Right atrium auricular region (tissue), 2 donors: ENCODE measurements around the gene KRTAP10-5. TPM values are rescaled to one million over a fixed set of nuclear protein-coding genes. Genes with fewer than 3 reads are reported as not detected.
"Not testable (repeated sequence)": the region's sequence is repeated elsewhere in the genome, so short reads cannot be mapped to it uniquely, and the experiment has no call there.

Experiments used
- DNase-seq: peaks from one replicate; pipeline ENCODE4 v3.0.0-alpha.2; 2019; ENCODE audit warnings: low spot score
- H3K27ac ChIP-seq, 2 donors: fragments of 200-600 bp; sonication (generic); 1 replicate in 1 of 2; 2 replicates in 1 of 2; pipeline ENCODE4 v1.5.1; 2016 to 2019
- H3K27me3 ChIP-seq, 2 donors: fragments of 200-600 bp; sonication (generic); one replicate each; pipeline versions ENCODE4 v1.5.1 to v1.6.0; 2017 to 2019
- H3K36me3 ChIP-seq: fragments of 200-600 bp; sonication (generic); one replicate; pipeline ENCODE4 v1.5.1; 2016
- H3K4me1 ChIP-seq, 2 donors: fragments of 200-600 bp; sonication (generic); one replicate each; pipeline versions ENCODE4 v1.5.1 to v1.6.0; 2017 to 2019
- H3K4me3 ChIP-seq, 2 donors: fragments of 200-600 bp; sonication (generic); 1 replicate in 1 of 2; 2 replicates in 1 of 2; pipeline ENCODE4 v1.5.1; 2017 to 2019; ENCODE audit warnings: mild to moderate bottlenecking in 1 of 2, moderate library complexity in 1 of 2
- H3K9me3 ChIP-seq, 2 donors: fragments of 200-600 bp; sonication (generic); one replicate each; pipeline ENCODE4 v1.5.1; 2019
- CTCF ChIP-seq, 2 donors: fragments of 200-600 bp; sonication (generic); IDR thresholded peaks; one replicate each; pipeline ENCODE4 v1.5.1; 2019; ENCODE audit warnings: antibody characterized with exemption in 2 of 2
- total RNA-seq, 2 donors: library from RNA; depleted of rRNA; stranded (reverse); fragments of >200 nt; gene quantifications; one replicate each; pipeline ENCODE4 v1.1.0, GENCODE V29; 2016

Gene KRTAP10-5
- total RNA-seq, 2 donors from 2014 or later, result not detected

- DNase-seq, result no peak
- no peak overlapping the region for H3K4me3 ChIP-seq
- H3K9me3 ChIP-seq, result peaks cover 7 to 15% of the 10 kb centered on the region in 2 donors
- no peak overlapping the region for H3K27ac ChIP-seq
- H3K36me3 ChIP-seq, result no peaks in the 10 kb centered on the region
- no peaks in the 10 kb centered on the region for H3K27me3 ChIP-seq
- no peaks in the 10 kb centered on the region for H3K4me1 ChIP-seq
- TF ChIP-seq CTCF (IDR thresholded peaks at IDR 0.05), result no peak
Measured at GRCh38 chr21:44612669-44613229, 32.3 kb upstream of the KRTAP10-5 start.

- Histone ChIP-seq H3K4me1 (no peaks in the 10 kb centered on the region), H3K36me3 (no peaks in the 10 kb centered on the region), H3K27me3 (no peaks in the 10 kb centered on the region), H3K9me3 (peaks cover 7 to 15% of the 10 kb centered on the region in 2 donors), H3K27ac (no peak within 1 kb of the TSS), H3K4me3 (no peak within 1 kb of the TSS)
- DNase-seq, result no peak
- TF ChIP-seq CTCF (IDR thresholded peaks at IDR 0.05), result no peak
Measured at GRCh38 chr21:44612029-44612486, 31.7 kb upstream of the KRTAP10-5 start, which contains the start of gene KRTAP10-8. Gene KRTAP10-8 (plus strand): TSS chr21:44612079. CDS start chr21:44612101, 22 bp downstream.

GRCh38 chr21:44611551-44611950 lies 31.1 kb upstream of the KRTAP10-5 start:
- Histone ChIP-seq H3K27ac (no peak overlapping the region), H3K4me1 (no peaks in the 10 kb centered on the region), H3K27me3 (no peaks in the 10 kb centered on the region), H3K9me3 (peaks cover 7 to 15% of the 10 kb centered on the region in 2 donors), H3K36me3 (no peaks in the 10 kb centered on the region), H3K4me3 (no peak overlapping the region)
- DNase-seq, result no peak
- TF ChIP-seq CTCF (IDR thresholded peaks at IDR 0.05), result no peak

- not testable (repeated sequence) for H3K27ac ChIP-seq, H3K36me3 ChIP-seq, H3K4me1 ChIP-seq, DNase-seq, H3K4me3 ChIP-seq, H3K27me3 ChIP-seq
- H3K9me3 ChIP-seq, result peaks cover 7 to 15% of the 10 kb centered on the region in 2 donors
Measured at GRCh38 chr21:44610157-44610843, 29.9 kb upstream of the KRTAP10-5 start.

- Histone ChIP-seq H3K27me3 (no peaks in the 10 kb centered on the region), H3K4me3 (no peak overlapping the region), H3K9me3 (peaks cover 7 to 15% of the 10 kb centered on the region in 2 donors), H3K36me3 (no peaks in the 10 kb centered on the region), H3K4me1 (no peaks in the 10 kb centered on the region), H3K27ac (no peak overlapping the region)
- no peak for DNase-seq
- TF ChIP-seq CTCF (IDR thresholded peaks at IDR 0.05), result no peak
Measured at GRCh38 chr21:44609193-44609592, 28.8 kb upstream of the KRTAP10-5 start.

GRCh38 chr21:44606495-44606894 lies 26.1 kb upstream of the KRTAP10-5 start:
- H3K9me3 ChIP-seq, result peaks cover 7 to 15% of the 10 kb centered on the region in 2 donors
- TF ChIP-seq CTCF (IDR thresholded peaks at IDR 0.05), result no peak
- no peak for DNase-seq
- no peaks in the 10 kb centered on the region for H3K27me3 ChIP-seq
- no peak overlapping the region for H3K4me3 ChIP-seq
- no peaks in the 10 kb centered on the region for H3K4me1 ChIP-seq
- H3K27ac ChIP-seq, result no peak overlapping the region
- no peaks in the 10 kb centered on the region for H3K36me3 ChIP-seq
